ENCODE measurements around the gene PRKN.

Gene PRKN

DNA sequence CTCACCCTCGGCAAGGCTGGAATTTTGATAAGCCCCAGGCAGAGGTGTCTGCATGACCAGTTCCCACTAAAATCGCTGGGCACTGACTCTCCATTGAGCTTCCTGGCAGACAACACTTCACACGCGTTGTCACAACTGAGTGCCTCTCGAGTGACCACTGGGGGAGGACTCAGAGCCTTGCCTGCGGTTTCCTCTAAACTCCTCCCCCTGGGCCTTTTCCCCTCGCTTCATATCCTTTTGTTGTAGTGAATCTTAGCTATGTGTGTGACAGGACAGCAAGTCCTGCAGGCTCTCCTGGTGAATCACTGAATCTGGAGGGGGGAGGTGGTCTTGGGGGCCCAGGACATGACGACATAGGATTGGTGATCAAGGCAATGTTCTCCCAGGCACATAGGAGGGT, 670.8 kb downstream of the PRKN start:
- TF ChIP-seq, protein P1, sequence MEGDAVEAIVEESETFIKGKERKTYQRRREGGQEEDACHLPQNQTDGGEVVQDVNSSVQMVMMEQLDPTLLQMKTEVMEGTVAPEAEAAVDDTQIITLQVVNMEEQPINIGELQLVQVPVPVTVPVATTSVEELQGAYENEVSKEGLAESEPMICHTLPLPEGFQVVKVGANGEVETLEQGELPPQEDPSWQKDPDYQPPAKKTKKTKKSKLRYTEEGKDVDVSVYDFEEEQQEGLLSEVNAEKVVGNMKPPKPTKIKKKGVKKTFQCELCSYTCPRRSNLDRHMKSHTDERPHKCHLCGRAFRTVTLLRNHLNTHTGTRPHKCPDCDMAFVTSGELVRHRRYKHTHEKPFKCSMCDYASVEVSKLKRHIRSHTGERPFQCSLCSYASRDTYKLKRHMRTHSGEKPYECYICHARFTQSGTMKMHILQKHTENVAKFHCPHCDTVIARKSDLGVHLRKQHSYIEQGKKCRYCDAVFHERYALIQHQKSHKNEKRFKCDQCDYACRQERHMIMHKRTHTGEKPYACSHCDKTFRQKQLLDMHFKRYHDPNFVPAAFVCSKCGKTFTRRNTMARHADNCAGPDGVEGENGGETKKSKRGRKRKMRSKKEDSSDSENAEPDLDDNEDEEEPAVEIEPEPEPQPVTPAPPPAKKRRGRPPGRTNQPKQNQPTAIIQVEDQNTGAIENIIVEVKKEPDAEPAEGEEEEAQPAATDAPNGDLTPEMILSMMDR (IDR thresholded peaks at IDR 0.05), result no peak

DNA sequence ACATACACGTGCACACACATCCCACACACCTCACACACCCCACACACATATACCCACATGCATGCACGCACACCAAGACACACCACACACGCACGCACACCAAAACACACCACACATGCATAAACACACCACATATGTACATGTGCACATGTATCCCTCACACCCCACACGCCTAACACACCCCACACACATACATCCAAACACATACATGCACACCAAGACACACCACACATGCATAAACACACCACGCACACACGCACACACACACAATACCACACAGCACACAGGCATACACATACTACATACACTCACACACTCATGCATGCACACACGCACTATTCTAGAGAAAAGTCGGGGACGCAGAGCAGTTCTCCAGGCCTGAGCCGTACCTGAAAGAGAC, 671.5 kb downstream of the PRKN start:
- TF ChIP-seq, protein P1 (IDR thresholded peaks at IDR 0.05), result no peak

DNA sequence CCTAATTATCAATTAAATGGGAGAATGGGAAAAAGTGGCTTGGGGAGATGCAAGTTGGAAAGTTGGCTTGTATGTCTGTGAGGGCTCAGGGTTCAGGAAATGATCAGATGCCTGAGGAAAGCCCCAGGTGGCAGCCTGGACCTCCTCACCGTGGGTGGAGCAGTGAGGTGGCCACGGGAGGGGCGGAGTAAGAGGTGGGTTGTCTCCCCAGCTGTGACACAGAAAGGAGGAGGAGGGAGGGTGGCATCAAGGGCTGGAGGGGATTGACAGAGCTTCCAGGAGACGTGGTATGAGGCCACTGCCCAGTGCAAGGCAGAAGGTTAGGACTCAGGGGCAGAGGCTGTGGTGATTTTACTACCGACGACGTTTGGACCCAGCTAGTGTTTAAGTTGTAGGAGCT, 672.2 kb downstream of the PRKN start:
- TF ChIP-seq, protein P1 (IDR thresholded peaks at IDR 0.05), result no peak

DNA sequence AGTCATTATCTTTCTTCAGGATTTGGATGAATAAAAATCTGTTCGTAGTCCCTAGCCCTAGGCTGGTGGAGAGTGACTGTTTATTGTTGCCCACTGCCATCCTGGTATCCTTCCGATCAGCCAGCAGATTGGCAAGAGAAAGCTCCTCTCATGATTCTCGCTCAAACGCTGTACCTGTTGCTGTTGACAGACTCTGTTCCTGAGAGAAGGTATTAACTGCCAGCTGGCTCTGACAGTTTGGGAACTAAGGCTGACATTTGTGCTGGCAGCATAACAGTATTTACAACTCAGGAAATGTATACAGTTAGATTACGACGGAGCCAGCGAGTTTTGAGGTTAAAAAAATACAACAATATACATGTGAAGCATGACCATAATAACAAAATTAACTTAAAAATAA, 674.5 kb downstream of the PRKN start:
- TF ChIP-seq, protein P1 (IDR thresholded peaks at IDR 0.05), result no peak

GRCh38 chr6:162050579-162050978, 677.0 kb downstream of the PRKN start:
- TF ChIP-seq, protein P1 (IDR thresholded peaks at IDR 0.05), result no peak

DNA sequence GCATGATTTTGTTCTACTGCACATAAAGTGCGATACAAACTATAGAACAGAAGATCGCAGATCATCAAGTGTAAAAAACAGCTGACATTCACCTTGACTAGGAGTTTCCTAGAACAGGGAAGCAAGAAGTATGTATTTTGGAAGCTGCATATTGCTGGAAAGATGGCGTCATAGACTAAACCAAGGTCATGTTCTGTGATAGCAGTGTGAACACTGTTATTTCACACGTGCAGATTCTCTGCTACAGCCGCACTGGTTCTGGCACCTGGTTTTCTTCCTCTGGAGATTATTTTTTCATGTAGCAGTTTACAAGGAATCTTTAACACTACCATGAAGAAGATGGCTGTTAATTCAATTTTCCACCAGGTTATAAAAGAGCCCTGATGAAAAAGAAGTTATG, 681.2 kb downstream of the PRKN start:
- TF ChIP-seq, protein P1 (IDR thresholded peaks at IDR 0.05), result no peak

DNA sequence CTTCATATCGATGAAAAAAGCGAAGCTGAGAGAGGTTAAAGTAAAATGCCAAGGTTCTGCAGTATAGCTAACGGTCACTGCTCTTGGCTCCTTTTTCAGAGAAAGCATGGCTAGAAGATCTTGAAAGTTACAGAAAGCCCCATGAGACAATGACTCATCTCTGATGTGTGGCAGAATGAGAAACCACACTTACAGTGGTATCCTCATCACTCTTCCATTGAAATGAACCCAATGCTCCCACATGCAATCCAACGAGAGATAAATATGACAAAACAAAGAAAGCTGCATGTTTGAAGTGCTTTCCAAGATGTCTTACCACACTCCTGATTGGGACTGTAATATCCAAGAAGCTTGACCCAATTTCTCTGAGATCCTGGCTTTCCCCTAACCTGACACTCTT, 694.9 kb downstream of the PRKN start:
- TF ChIP-seq, protein P1 (IDR thresholded peaks at IDR 0.05), result no peak

GRCh38 chr6:162029873-162030576, 697.5 kb downstream of the PRKN start:
- TF ChIP-seq, protein P1 (IDR thresholded peaks at IDR 0.05), result no peak

All from LNCAP (cell line).